OCI-LY7 (cell line): ENCODE results near the gene OR51I1.

Experiments used
- CTCF ChIP-seq: fragments of 200-600 bp; sonication (generic); conservative IDR thresholded peaks from 2 replicates; pipeline ENCODE4 v1.5.1; 2014; ENCODE audit warnings: mild to moderate bottlenecking, antibody characterized with exemption, low read length, moderate library complexity, mixed read lengths
- EZH2phosphoT487 ChIP-seq: fragments of 200-600 bp; sonication (generic); IDR thresholded peaks from 2 replicates; pipeline ENCODE4 v1.6.1; 2018; ENCODE audit warnings: low read depth, borderline replicate concordance, mild to moderate bottlenecking, mixed run types, antibody characterized with exemption, low read length, moderate library complexity, mixed read lengths

- TF ChIP-seq CTCF (peak; percentile 94), EZH2phosphoT487 (no peak)
Observed at GRCh38 chr11:5476186-5476819, 35.0 kb upstream of the OR51I1 start.
